Measurements from ENCODE around the gene TRIM46.

The TRIM46 gene, protein sequence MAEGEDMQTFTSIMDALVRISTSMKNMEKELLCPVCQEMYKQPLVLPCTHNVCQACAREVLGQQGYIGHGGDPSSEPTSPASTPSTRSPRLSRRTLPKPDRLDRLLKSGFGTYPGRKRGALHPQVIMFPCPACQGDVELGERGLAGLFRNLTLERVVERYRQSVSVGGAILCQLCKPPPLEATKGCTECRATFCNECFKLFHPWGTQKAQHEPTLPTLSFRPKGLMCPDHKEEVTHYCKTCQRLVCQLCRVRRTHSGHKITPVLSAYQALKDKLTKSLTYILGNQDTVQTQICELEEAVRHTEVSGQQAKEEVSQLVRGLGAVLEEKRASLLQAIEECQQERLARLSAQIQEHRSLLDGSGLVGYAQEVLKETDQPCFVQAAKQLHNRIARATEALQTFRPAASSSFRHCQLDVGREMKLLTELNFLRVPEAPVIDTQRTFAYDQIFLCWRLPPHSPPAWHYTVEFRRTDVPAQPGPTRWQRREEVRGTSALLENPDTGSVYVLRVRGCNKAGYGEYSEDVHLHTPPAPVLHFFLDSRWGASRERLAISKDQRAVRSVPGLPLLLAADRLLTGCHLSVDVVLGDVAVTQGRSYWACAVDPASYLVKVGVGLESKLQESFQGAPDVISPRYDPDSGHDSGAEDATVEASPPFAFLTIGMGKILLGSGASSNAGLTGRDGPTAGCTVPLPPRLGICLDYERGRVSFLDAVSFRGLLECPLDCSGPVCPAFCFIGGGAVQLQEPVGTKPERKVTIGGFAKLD

DNA sequence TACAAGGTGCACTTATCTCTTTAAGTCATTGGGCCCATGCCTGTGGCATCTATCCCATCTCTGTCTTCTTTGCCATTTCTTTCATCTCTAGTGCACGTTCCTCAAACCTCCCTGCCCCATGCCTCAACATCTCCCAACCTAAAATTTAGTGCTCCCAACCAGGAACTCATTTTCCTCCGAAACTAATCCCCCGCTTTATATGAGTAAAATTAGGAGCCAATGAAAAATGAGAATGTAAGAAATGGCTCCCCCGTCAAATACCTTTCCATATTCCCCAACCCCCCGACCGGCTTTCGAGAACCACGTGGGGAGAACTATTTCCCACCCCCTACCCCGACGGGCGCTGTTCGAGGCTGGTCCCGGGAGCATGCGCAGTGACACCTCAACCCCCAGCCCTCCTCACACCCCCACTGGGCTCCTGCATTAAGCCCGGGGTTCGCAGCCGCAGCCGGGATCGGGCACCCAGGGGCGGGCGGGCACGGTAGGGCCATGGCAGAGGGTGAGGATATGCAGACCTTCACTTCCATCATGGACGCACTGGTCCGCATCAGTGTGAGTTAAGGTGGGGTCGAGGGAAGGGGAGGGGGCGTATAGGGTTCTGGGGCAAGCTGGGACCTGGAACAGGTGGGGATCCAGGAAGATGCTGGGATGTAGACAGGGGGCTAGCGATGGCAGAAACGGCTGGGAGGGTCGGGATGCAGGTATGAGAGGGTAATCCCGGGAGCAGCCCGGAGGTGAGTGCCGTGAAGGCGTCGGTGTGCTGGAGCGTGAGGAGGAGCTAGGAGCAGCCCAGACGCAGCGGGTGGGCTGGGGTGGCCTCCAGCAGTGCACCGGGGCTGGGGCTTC, at the start of gene TRIM46:
TRIM46 (plus strand) TSS at position 372 of the 846 bp plus-strand sequence; CDS start at position 490, 118 bp downstream.
- peaks cover 0 to 29% (median 19%) of the 10 kb centered on the region in 5 donors for H3K4me1 ChIP-seq (ENCODE audit: control insufficient read depth in 5 of 5, insufficient read depth in 5 of 5, low read length in 5 of 5)
- peaks cover 7 to 18% (median 15%) of the 10 kb centered on the region in 5 donors for H3K27me3 ChIP-seq (ENCODE audit: control insufficient read depth in 5 of 5, insufficient read depth in 4 of 5, low read length in 5 of 5)
- H3K9ac ChIP-seq (ENCODE audit: low read length in 5 of 5), result peak within 1 kb of the TSS; percentile 48 to 95 (median 89)
- H3K4me3 ChIP-seq (ENCODE audit: low read depth in 1 of 5, low read length in 5 of 5), result peak within 1 kb of the TSS; percentile 74 to 91 (median 89)
- H3K27ac ChIP-seq (ENCODE audit: low read depth, low read length), result peak within 1 kb of the TSS; percentile 93
- peaks cover 3 to 19% (median 14%) of the 10 kb centered on the region in 5 donors for H3K36me3 ChIP-seq (ENCODE audit: control insufficient read depth in 5 of 5, insufficient read depth in 5 of 5, low read length in 5 of 5)
- no peaks in the 10 kb centered on the region for H3K9me3 ChIP-seq (ENCODE audit: control insufficient read depth in 5 of 5, low read length in 5 of 5)

GRCh38 chr1:155124503-155125463, 48.9 kb upstream of the TRIM46 start:
- no peaks in the 10 kb centered on the region for H3K36me3 ChIP-seq (ENCODE audit: control insufficient read depth in 5 of 5, insufficient read depth in 5 of 5, low read length in 5 of 5)
- no peak overlapping the region for H3K9ac ChIP-seq (ENCODE audit: low read length in 5 of 5)
- H3K27me3 ChIP-seq (ENCODE audit: control insufficient read depth in 5 of 5, insufficient read depth in 4 of 5, low read length in 5 of 5), result peaks cover 0 to 9% (median 2%) of the 10 kb centered on the region in 5 donors
- no peak overlapping the region for H3K4me3 ChIP-seq (ENCODE audit: low read depth in 1 of 5, low read length in 5 of 5)
- no peaks in the 10 kb centered on the region for H3K9me3 ChIP-seq (ENCODE audit: control insufficient read depth in 5 of 5, low read length in 5 of 5)
- H3K27ac ChIP-seq (ENCODE audit: low read depth, low read length), result no peak overlapping the region
- H3K4me1 ChIP-seq (ENCODE audit: control insufficient read depth in 5 of 5, insufficient read depth in 5 of 5, low read length in 5 of 5), result peaks cover 5 to 57% (median 40%) of the 10 kb centered on the region in 5 donors

DNA sequence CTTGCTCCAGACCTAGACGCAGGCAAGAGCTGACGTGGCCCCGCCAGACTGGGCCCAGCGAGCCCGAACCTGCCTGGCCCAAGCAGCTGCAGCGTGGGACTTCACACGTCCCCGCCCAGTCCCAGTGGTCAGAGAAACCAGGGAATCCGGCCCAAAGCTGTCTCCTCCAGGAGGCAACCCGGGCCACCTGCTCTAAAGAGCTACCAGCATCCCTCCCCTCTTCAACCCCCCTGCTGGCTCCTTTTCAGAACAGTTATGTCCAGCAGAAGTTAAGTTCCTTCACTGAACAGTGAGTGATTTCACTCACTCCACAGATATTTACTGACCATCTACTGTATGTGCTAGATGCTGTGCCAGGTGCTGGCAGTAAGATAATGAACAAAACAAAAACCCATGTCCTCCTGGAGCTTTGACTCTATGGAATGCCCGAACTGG, 48.1 kb upstream of the TRIM46 start:
- peak overlapping the region; percentile 24 for H3K27ac ChIP-seq (ENCODE audit: low read depth, low read length)
- H3K9me3 ChIP-seq (ENCODE audit: control insufficient read depth in 5 of 5, low read length in 5 of 5), result no peaks in the 10 kb centered on the region
- H3K36me3 ChIP-seq (ENCODE audit: control insufficient read depth in 5 of 5, insufficient read depth in 5 of 5, low read length in 5 of 5), result no peaks in the 10 kb centered on the region
- peaks cover 0 to 9% (median 2%) of the 10 kb centered on the region in 5 donors for H3K27me3 ChIP-seq (ENCODE audit: control insufficient read depth in 5 of 5, insufficient read depth in 4 of 5, low read length in 5 of 5)
- H3K9ac ChIP-seq (ENCODE audit: low read length in 5 of 5), result no peak overlapping the region
- H3K4me1 ChIP-seq (ENCODE audit: control insufficient read depth in 5 of 5, insufficient read depth in 5 of 5, low read length in 5 of 5), result peaks cover 5 to 63% (median 47%) of the 10 kb centered on the region in 5 donors
- H3K4me3 ChIP-seq (ENCODE audit: low read depth in 1 of 5, low read length in 5 of 5), result no peak overlapping the region

- Histone ChIP-seq H3K27me3 (ENCODE audit: control insufficient read depth in 5 of 5, insufficient read depth in 4 of 5, low read length in 5 of 5) (peaks cover 0 to 9% (median 2%) of the 10 kb centered on the region in 5 donors), H3K9me3 (ENCODE audit: control insufficient read depth in 5 of 5, low read length in 5 of 5) (no peaks in the 10 kb centered on the region), H3K27ac (ENCODE audit: low read depth, low read length) (peak overlapping the region; percentile 46), H3K4me3 (ENCODE audit: low read depth in 1 of 5, low read length in 5 of 5) (peak overlapping the region in 4 of 5 donors; percentile 66 to 89 (median 84)), H3K9ac (ENCODE audit: low read length in 5 of 5) (peak overlapping the region in 1 of 5 donors; percentile 43), H3K4me1 (ENCODE audit: control insufficient read depth in 5 of 5, insufficient read depth in 5 of 5, low read length in 5 of 5) (peaks cover 5 to 69% (median 47%) of the 10 kb centered on the region in 5 donors), H3K36me3 (ENCODE audit: control insufficient read depth in 5 of 5, insufficient read depth in 5 of 5, low read length in 5 of 5) (peaks cover 0 to under 1% (median 0%) of the 10 kb centered on the region in 5 donors)
Observed at GRCh38 chr1:155125946-155126555, 47.6 kb upstream of the TRIM46 start.

- peaks cover 0 to 9% (median 2%) of the 10 kb centered on the region in 5 donors for H3K27me3 ChIP-seq (ENCODE audit: control insufficient read depth in 5 of 5, insufficient read depth in 4 of 5, low read length in 5 of 5)
- H3K9me3 ChIP-seq (ENCODE audit: control insufficient read depth in 5 of 5, low read length in 5 of 5), result no peaks in the 10 kb centered on the region
- peak overlapping the region; percentile 59 to 89 (median 82) for H3K4me3 ChIP-seq (ENCODE audit: low read depth in 1 of 5, low read length in 5 of 5)
- peak overlapping the region in 2 of 5 donors; percentile 17 to 70 for H3K9ac ChIP-seq (ENCODE audit: low read length in 5 of 5)
- peaks cover 6 to 74% (median 50%) of the 10 kb centered on the region in 5 donors for H3K4me1 ChIP-seq (ENCODE audit: control insufficient read depth in 5 of 5, insufficient read depth in 5 of 5, low read length in 5 of 5)
- H3K27ac ChIP-seq (ENCODE audit: low read depth, low read length), result peak overlapping the region; percentile 46
- peaks cover 0 to 6% (median 6%) of the 10 kb centered on the region in 5 donors for H3K36me3 ChIP-seq (ENCODE audit: control insufficient read depth in 5 of 5, insufficient read depth in 5 of 5, low read length in 5 of 5)
Observed at GRCh38 chr1:155126556-155127104, 47.0 kb upstream of the TRIM46 start.

GRCh38 chr1:155127105-155127966, 46.3 kb upstream of the TRIM46 start, which contains the start of gene EFNA1:
EFNA1 (plus strand) TSS chr1:155127876; CDS start chr1:155127978, 102 bp downstream.
- Histone ChIP-seq H3K36me3 (ENCODE audit: control insufficient read depth in 5 of 5, insufficient read depth in 5 of 5, low read length in 5 of 5) (peaks cover 0 to 10% (median 9%) of the 10 kb centered on the region in 5 donors), H3K4me3 (ENCODE audit: low read depth in 1 of 5, low read length in 5 of 5) (peak within 1 kb of the TSS; percentile 66 to 89 (median 83)), H3K9me3 (ENCODE audit: control insufficient read depth in 5 of 5, low read length in 5 of 5) (no peaks in the 10 kb centered on the region), H3K4me1 (ENCODE audit: control insufficient read depth in 5 of 5, insufficient read depth in 5 of 5, low read length in 5 of 5) (peaks cover 8 to 79% (median 53%) of the 10 kb centered on the region in 5 donors), H3K9ac (ENCODE audit: low read length in 5 of 5) (peak within 1 kb of the TSS; percentile 36 to 93 (median 87)), H3K27me3 (ENCODE audit: control insufficient read depth in 5 of 5, insufficient read depth in 4 of 5, low read length in 5 of 5) (peaks cover 0 to 9% (median 2%) of the 10 kb centered on the region in 5 donors), H3K27ac (ENCODE audit: low read depth, low read length) (peak within 1 kb of the TSS; percentile 88)

- peaks cover 8 to 85% (median 54%) of the 10 kb centered on the region in 5 donors for H3K4me1 ChIP-seq (ENCODE audit: control insufficient read depth in 5 of 5, insufficient read depth in 5 of 5, low read length in 5 of 5)
- H3K4me3 ChIP-seq (ENCODE audit: low read depth in 1 of 5, low read length in 5 of 5), result peak overlapping the region; percentile 64 to 89 (median 83)
- peak overlapping the region; percentile 88 for H3K27ac ChIP-seq (ENCODE audit: low read depth, low read length)
- H3K27me3 ChIP-seq (ENCODE audit: control insufficient read depth in 5 of 5, insufficient read depth in 4 of 5, low read length in 5 of 5), result peaks cover 0 to 9% (median 2%) of the 10 kb centered on the region in 5 donors
- H3K9ac ChIP-seq (ENCODE audit: low read length in 5 of 5), result peak overlapping the region; percentile 36 to 93 (median 87)
- peaks cover 0 to 14% (median 10%) of the 10 kb centered on the region in 5 donors for H3K36me3 ChIP-seq (ENCODE audit: control insufficient read depth in 5 of 5, insufficient read depth in 5 of 5, low read length in 5 of 5)
- H3K9me3 ChIP-seq (ENCODE audit: control insufficient read depth in 5 of 5, low read length in 5 of 5), result no peaks in the 10 kb centered on the region
Observed at GRCh38 chr1:155127967-155128754, 45.5 kb upstream of the TRIM46 start.
